ENCODE measurements around the gene GGTLC1. TPM values are rescaled to one million over a fixed set of nuclear protein-coding genes. Genes with fewer than 3 reads are reported as not detected.

The GGTLC1 gene
- total RNA-seq, 1 donor from 2014 or later, result not detected

DNA sequence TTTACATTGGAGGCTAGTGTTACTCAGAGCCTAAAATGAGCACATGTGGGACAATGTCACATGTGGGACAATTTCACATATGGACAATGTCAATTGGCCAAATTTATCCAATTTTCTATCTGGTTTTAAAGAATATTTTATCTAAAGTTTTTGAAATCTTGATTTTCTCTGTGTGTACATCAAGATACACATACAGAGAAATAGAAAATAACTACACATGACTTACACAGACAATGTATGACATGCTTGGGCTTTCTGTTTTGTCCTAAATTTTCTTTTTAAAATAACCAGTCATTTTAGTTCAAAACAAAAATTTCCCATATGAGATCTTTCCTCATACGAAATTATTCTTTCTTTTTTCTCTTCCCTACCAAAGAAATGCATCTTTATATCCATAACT, 24.6 kb downstream of the GGTLC1 start:
- DNase-seq, result no peak

DNA sequence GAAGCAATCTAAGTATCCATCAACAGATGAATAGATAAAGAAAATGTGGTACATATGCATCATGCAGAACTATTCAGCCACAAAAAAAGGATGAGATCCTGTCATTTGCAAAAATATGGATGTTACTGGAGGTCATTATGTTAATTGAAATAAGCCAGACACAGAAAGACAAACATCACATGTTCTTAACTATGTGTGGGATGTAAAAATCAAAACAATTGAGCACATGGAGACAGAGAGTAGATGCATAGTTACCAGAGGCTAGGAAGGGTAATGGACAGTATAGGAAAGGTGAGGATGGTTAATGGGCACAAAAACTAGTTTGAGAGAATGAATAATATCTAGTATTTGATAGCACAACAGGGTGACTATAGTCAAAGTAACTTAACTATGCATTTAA, 26.3 kb downstream of the GGTLC1 start:
- no peak for DNase-seq

DNA sequence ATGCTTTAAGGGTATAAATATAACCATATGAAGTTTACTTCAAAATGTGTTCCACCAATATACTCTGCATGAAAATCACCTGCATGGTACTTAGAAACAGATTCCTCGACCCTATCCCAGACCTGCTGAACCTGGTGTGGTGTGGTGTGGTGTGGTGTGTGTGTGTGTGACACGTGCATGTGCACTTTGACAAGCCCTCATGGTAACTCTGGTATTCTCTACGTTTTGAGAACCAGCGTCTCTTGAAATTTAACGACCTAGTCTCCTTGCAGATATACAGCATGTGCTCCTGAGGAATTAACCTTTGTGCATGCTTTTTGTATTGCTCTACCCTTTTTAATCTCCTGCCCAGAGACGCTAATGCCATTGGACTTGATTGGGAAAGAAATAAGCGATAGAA, 29.5 kb downstream of the GGTLC1 start:
- no peak for DNase-seq

DNA sequence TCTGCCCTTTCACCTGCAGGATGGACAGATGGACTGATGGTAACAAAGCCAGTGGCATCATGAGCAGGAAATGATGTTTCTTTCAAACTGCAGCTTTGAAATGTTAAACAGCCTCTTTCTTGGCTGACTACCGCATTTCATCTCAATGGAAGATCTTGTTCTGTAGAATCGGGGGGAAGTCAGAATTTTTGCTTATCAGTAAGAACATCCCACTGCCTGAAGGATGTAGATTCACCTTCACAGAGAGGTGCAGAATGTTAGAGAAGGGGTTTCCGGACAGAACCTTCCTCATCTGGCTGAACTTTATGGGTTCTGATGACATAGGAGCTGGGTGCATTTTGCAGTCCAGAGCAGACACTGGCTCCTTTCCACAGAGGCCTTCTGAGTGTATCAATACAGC, 32.7 kb downstream of the GGTLC1 start:
- DNase-seq, result no peak

DNA sequence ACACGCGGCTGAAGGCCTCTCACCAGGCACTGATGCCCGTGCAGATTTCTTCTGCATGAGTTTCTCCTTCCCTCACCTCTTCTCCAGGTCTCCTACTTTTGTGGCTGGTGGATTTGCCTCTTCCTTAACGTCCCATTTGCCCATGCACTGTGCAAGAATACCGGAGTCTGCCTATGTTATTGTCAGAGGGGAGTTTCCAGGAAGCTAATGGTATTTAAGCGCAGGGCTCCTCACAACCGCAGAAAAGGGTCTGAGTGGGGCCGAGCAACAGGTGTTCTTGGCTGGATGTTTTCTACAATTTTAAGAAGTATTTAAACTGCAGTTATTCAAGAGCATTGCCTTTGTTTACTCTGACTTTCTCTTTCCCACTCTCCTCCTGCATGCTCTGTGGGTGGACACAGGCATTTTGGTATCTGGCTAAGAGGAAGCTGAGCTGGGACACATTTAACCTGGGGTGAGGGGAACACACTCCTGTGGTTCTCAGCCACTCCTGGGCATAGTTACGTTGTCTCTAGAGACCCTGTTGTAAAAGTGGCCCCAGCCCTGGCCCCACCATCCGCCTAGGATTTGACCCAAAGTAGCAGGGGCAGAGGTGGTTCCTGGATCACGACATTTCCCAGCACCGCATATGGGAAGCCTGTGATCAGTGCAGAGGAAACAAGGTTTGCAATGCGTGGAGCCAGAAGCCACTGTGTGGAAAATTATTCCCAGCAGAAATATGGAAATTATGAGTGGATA, 34.4 kb downstream of the GGTLC1 start:
- DNase-seq, result no peak

DNA sequence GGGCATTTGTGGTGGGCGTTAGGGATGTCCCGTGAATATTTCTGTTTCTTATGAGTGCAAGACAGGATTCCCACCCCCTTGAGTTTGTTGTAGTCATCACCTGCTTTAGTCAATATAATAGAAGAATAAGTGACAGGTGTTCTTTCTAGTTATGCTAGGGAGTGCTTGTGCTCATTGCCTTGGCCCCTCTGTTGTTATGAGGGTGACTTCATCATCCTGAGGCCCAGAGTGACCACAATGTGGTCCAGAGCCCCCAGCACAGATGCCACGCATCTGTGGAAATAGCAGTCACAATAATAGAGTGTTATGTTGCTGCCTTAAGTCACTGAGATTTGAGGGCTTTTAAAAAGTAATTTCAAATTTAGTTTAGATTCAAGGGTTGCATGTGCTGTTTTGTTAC, 42.4 kb downstream of the GGTLC1 start:
- DNase-seq, result no peak

DNA sequence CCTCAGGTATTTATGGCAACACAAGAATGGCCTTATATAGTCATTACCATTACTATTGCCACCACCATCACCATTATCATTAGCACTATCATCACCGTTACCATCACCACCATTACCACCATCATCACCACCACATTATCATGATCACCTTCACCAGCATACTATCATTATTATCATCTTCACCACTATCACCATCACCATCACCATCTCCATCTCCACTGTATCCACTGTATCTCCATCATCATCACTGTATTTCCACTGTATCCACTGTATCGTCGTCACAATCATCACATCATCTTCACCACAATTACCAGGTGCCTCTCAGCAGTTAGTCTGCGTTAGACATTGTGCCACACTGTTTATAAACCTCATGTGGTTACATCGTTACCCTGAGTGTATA, 45.3 kb downstream of the GGTLC1 start:
- no peak for DNase-seq

DNA sequence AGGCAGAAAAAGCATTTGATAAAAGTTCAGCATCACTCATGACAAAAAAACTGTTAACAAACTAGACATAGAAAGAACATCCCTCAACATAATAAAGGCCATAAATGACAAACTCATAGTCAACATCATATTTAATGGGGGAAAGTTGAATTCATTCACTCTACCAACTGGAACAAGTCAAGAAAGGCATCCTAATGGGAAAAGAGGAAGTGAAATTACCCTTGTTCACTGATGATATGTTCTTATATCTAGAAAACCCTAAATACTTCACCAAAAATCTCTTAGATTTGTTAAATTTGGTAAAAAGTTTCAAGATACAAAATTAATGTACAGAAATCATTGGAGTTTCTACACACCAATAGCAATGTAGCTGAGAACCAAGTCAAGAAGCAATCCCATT, 48.9 kb downstream of the GGTLC1 start:
- no peak for DNase-seq

DNA sequence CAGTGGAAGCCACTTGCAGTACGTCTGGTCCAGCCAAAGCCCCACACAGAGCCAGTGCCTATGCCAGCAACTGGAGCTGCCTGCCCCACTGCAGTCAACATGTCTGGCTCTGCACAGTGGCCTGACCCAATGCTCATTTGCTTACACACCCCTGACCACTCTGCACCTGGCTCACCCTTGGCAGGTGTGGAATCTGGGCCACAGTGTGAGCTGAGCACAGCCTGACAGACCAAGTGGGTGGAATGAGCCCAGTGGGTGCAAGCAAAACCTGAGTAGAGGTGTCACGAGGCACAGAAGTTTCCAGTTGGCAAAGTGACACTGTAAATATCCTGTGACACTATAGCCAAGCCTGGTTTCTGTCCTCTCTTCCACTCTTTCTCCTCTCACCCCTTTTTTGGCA, 49.5 kb downstream of the GGTLC1 start:
- DNase-seq, result no peak

DNA sequence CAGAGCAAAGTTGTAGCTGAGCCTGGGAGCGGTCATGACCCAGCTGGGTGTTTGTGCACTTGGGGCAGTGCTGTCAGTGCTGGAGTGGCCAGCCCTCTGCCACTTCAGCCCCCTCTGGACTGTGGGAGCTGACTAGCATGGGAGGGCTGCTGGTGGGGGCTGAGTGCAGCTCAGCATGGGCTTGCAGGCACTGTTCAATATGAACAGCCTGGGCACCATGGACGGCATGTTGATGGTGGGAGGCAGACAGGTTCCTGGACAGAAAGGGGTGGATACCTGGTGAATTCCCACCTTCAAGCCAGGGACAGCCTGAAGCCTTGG, 50.5 kb downstream of the GGTLC1 start:
- DNase-seq, result no peak

DNA sequence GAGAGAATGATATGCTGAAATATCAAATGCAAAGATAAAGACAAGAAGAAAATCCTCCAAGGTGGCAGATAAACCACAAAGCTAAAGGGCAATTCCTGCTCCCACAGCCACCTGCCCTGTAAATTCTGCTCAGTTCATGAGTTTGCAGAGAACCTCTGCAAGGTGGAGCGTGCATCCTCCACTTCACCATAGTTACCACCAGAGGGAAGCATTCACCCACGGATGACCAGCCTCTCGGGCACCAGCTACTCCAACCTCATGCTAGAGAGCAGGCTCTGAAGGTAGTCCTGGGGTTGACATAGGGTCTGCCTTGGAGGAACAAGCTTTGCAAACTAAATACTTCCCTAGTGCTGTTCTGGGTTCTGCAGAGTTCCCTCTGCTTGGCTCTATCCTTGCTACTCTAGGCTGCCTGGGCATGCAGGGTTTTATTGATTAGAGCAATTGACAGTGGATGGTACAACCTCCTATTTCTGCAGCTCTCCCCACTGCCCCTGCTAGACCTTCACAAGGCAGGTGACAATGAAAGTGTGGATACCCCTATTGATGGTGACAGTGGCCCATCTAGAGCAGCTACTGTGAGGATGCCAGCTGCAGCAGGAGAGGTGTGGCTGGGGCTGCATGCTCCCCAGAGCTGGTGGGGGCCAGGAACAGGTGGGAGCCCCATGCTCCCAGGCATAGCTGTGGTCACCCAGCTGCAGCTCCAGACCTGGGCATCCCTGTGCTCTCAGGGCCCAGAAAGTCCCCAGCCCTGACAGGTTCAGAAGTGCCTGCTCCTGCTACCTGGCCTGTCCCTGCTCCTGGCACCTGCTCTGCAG, 51.1 kb downstream of the GGTLC1 start:
- peak; percentile 81 for DNase-seq

Other genes with a start within 250 kb of the GGTLC1 start
- 0.19 TPM in 1 of 2 replicates, not detected in the other for gene CST1, start 237.8 kb downstream of the GGTLC1 start, total RNA-seq
- not detected in 2 replicates for gene CST2, start 162.1 kb downstream of the GGTLC1 start, total RNA-seq
- not detected in 2 replicates for gene CST5, start 109.0 kb downstream of the GGTLC1 start, total RNA-seq

Measured in dermis blood vessel endothelial cell (primary cell).